Prostate gland (tissue), 2 donors: ENCODE data around the gene MYOZ1.

ENCODE experiments used
- POLR2A ChIP-seq: fragments of 450-650 bp; IDR thresholded peaks from one replicate; pipeline ENCODE4 v1.6.1; 2016; ENCODE audit warnings: antibody characterized with exemption, mild to moderate bottlenecking
- POLR2AphosphoS5 ChIP-seq: sonication (generic); formaldehyde crosslinking; IDR thresholded peaks from one replicate; pipeline ENCODE4 v1.6.1; 2017; ENCODE audit warnings: antibody characterized with exemption
- TF ChIP-seq, protein P1 (sequence below), 4 experiments: fragments of 200-600 bp in 2 of 4; fragments of 450-650 bp in 2 of 4; sonication (generic) in 2 of 4; IDR thresholded peaks; 1 replicate in 3 of 4; 2 replicates in 1 of 4; pipeline ENCODE4 v1.5.1; 2016 to 2019; ENCODE audit warnings: antibody characterized with exemption in 4 of 4, mild to moderate bottlenecking in 2 of 4, moderate library complexity in 2 of 4

DNA sequence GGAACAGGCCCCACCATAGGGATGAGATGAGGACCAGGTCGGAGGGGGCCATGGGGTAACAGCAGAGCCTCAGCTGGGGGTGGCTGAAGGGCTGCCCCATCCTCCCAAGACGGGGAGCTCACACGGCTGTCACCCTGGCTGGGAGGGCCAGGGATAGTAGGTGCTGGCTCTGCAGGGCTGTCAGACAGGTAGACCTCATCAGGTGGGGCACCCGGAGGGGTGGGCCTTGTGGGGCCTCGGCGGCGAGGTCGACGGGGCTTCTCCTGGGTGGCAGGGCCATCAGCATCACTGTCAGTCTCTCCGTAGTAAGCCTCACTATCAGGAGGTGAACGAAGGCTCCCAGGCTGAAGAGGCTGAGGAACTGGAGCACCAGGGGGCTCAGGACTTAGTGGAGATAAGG lies 11.9 kb upstream of the MYOZ1 start:
- TF ChIP-seq, protein P1, sequence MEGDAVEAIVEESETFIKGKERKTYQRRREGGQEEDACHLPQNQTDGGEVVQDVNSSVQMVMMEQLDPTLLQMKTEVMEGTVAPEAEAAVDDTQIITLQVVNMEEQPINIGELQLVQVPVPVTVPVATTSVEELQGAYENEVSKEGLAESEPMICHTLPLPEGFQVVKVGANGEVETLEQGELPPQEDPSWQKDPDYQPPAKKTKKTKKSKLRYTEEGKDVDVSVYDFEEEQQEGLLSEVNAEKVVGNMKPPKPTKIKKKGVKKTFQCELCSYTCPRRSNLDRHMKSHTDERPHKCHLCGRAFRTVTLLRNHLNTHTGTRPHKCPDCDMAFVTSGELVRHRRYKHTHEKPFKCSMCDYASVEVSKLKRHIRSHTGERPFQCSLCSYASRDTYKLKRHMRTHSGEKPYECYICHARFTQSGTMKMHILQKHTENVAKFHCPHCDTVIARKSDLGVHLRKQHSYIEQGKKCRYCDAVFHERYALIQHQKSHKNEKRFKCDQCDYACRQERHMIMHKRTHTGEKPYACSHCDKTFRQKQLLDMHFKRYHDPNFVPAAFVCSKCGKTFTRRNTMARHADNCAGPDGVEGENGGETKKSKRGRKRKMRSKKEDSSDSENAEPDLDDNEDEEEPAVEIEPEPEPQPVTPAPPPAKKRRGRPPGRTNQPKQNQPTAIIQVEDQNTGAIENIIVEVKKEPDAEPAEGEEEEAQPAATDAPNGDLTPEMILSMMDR (IDR thresholded peaks at IDR 0.05), result no peak
- TF ChIP-seq POLR2A (no peak), POLR2AphosphoS5 (no peak)
